Neural cell (in vitro differentiated cells): ENCODE data around the gene GNG10. TPM values are rescaled to one million over a fixed set of nuclear protein-coding genes. Genes with fewer than 3 reads are reported as not detected.

Source experiments
- H2AFZ ChIP-seq: fragments of 200-600, 300-800 bp; sonication (generic), shearing (Covaris generic); 2 replicates; pipeline ENCODE4 v1.6.0; 2014; ENCODE audit warnings: low read depth, mild to moderate bottlenecking, antibody characterized with exemption, low read length, moderate library complexity
- H3F3A ChIP-seq: fragments of 200-600 bp; shearing (Covaris generic); 2 replicates; pipeline ENCODE4 v1.6.1; 2016; ENCODE audit warnings: mild to moderate bottlenecking, moderate library complexity, mixed read lengths, antibody characterized with exemption, low read length; ENCODE audit not compliant: insufficient read depth, poor library complexity, severe bottlenecking
- H3K27ac ChIP-seq: fragments of 200-600, 300-800 bp; sonication (generic), shearing (Covaris generic); 2 replicates; pipeline ENCODE4 v1.5.1; 2014; ENCODE audit warnings: mild to moderate bottlenecking, low read length, moderate library complexity
- H3K27me3 ChIP-seq: fragments of 300-800, 200-600 bp; sonication (generic), shearing (Covaris generic); 2 replicates; pipeline ENCODE4 v1.6.0; 2014; ENCODE audit warnings: mild to moderate bottlenecking, low read depth, low read length, moderate library complexity; ENCODE audit not compliant: insufficient read depth
- H3K36me3 ChIP-seq: fragments of 300-800, 200-600 bp; sonication (generic), shearing (Covaris generic); 2 replicates; pipeline ENCODE4 v1.5.1; 2014; ENCODE audit warnings: mild to moderate bottlenecking, antibody characterized with exemption, low read length, moderate library complexity; ENCODE audit not compliant: insufficient read depth
- H3K4me2 ChIP-seq: fragments of 300-800, 200-600 bp; sonication (generic), shearing (Covaris generic); 2 replicates; pipeline ENCODE4 v1.6.0; 2014; ENCODE audit warnings: mild to moderate bottlenecking, low read length
- H3K4me3 ChIP-seq: fragments of 300-800, 200-600 bp; sonication (generic), shearing (Covaris generic); 2 replicates; pipeline ENCODE4 v1.5.1; 2014; ENCODE audit warnings: mild to moderate bottlenecking, low read length, moderate library complexity
- H3K79me2 ChIP-seq: fragments of 200-600 bp; shearing (Covaris generic); replicated peaks from 2 replicates; pipeline ENCODE4 v1.6.0; 2014; ENCODE audit warnings: mild to moderate bottlenecking, low read length, moderate library complexity; ENCODE audit not compliant: insufficient read depth
- H3K9ac ChIP-seq: fragments of 300-800, 200-600 bp; sonication (generic), shearing (Covaris generic); 2 replicates; pipeline ENCODE4 v1.6.1; 2016; ENCODE audit warnings: mild to moderate bottlenecking, low read length, mixed read lengths
- H3K9me2 ChIP-seq: fragments of 200-600 bp; shearing (Covaris generic); 2 replicates; pipeline ENCODE4 v1.6.1; 2016; ENCODE audit warnings: mild to moderate bottlenecking, low read length, mixed read lengths; ENCODE audit not compliant: insufficient read depth
- H3K9me3 ChIP-seq: fragments of 200-600, 300-800 bp; sonication (generic), shearing (Covaris generic); 2 replicates; pipeline ENCODE4 v1.6.1; 2016; ENCODE audit warnings: mild to moderate bottlenecking, mixed run types, low read length, moderate library complexity, mixed read lengths
- H4K20me1 ChIP-seq: fragments of 200-600 bp; shearing (Covaris generic); 2 replicates; pipeline ENCODE4 v1.6.1; 2016; ENCODE audit warnings: mild to moderate bottlenecking, mixed run types; ENCODE audit not compliant: insufficient read depth
- EP300 ChIP-seq: fragments of 450-650 bp; conservative IDR thresholded peaks from 2 replicates; pipeline ENCODE4 v1.6.1; 2014; ENCODE audit warnings: antibody characterized with exemption, mild to moderate bottlenecking, moderate library complexity; ENCODE audit not compliant: poor library complexity, severe bottlenecking
- EZH2 ChIP-seq: fragments of 200-600, 300-800 bp; shearing (Covaris generic), sonication (generic); IDR thresholded peaks from 2 replicates; pipeline ENCODE4 v1.6.1; 2014; ENCODE audit warnings: antibody characterized with exemption, low read length, borderline replicate concordance, mild to moderate bottlenecking; ENCODE audit not compliant: insufficient read depth, poor library complexity, severe bottlenecking
- MXI1 ChIP-seq: fragments of 450-650 bp; conservative IDR thresholded peaks from 2 replicates; pipeline ENCODE4 v1.6.1; 2014; ENCODE audit warnings: antibody characterized with exemption, mild to moderate bottlenecking; ENCODE audit not compliant: poor library complexity, severe bottlenecking
- POLR2AphosphoS5 ChIP-seq: IDR thresholded peaks from 2 replicates; pipeline ENCODE4 v1.6.1; 2012
- RAD21 ChIP-seq: fragments of 450-650 bp; conservative IDR thresholded peaks from 2 replicates; pipeline ENCODE4 v1.6.1; 2014; ENCODE audit warnings: antibody characterized with exemption, mild to moderate bottlenecking, moderate library complexity
- SMC3 ChIP-seq: fragments of 450-650 bp; conservative IDR thresholded peaks from 2 replicates; pipeline ENCODE4 v1.6.1; 2014; ENCODE audit warnings: antibody characterized with exemption, mild to moderate bottlenecking, moderate library complexity; ENCODE audit not compliant: poor library complexity
- TAF1 ChIP-seq: IDR thresholded peaks from 2 replicates; pipeline ENCODE4 v1.6.1; 2012; ENCODE audit warnings: low read depth
- polyA plus RNA-seq: library from polyadenylated mRNA; depleted of rRNA; stranded (reverse); fragments of >200 nt; gene quantifications from 2 replicates; pipeline ENCODE4 v1.2.3, GENCODE V29; 2014
- TF ChIP-seq, protein P1 (sequence below): IDR thresholded peaks from 2 replicates; pipeline ENCODE4 v1.6.1; 2012; ENCODE audit warnings: borderline replicate concordance
- TF ChIP-seq, protein P2 (sequence below): fragments of 450-650 bp; IDR thresholded peaks from 2 replicates; pipeline ENCODE4 v1.5.1; 2014; ENCODE audit warnings: antibody characterized with exemption, mild to moderate bottlenecking, moderate library complexity; ENCODE audit not compliant: poor library complexity, severe bottlenecking

The GNG10 gene
- polyA plus RNA-seq, 1 donor from 2014 or later: 69.6 TPM

DNA sequence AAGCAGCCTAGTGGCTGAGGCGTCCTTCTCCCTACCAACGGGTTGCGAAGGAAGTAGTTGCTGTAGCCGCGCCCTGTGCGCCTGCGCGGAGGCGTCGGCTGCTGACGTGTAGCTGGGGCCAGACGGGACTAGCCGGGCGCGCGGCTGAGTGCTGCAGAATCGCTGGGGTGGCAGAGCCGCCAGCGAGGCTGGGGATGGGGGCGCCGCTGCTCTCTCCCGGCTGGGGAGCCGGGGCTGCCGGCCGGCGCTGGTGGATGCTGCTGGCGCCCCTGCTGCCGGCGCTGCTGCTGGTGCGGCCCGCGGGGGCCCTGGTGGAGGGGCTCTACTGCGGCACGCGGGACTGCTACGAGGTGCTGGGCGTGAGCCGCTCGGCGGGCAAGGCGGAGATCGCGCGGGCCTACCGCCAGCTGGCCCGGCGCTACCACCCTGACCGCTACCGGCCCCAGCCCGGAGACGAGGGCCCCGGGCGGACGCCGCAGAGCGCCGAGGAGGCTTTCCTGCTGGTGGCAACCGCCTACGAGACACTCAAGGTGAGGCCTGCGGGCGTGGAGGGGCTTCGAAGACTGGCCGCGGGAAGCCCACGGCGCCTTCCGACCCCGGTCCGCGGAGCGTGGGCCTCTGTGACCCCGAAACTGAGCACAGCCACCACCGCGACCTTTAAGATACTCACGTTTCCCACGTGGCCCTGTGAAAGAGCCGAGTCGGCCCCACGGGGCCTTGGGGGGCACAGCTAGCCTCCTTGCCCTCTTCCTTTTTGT is 30.0 kb upstream of the GNG10 start, which contains the start of gene DNAJC25:
Gene DNAJC25 (plus strand): TSS at position 121 of the 758 bp plus-strand sequence. CDS start 74 bp downstream, at position 195.
- H2AFZ ChIP-seq: peak within 1 kb of the TSS; percentile 59
- H3K9ac ChIP-seq: peak within 1 kb of the TSS; percentile 83
- H3K4me2 ChIP-seq: peak within 1 kb of the TSS; percentile 81
- peak within 1 kb of the TSS; percentile 95 for H3K4me3 ChIP-seq
- no peaks in the 10 kb centered on the region for H3K9me2 ChIP-seq
- no peaks in the 10 kb centered on the region for H3K9me3 ChIP-seq
- H3K27ac ChIP-seq: peak within 1 kb of the TSS; percentile 71
- no peaks in the 10 kb centered on the region for H4K20me1 ChIP-seq
- no peaks in the 10 kb centered on the region for H3F3A ChIP-seq
- H3K27me3 ChIP-seq: no peaks in the 10 kb centered on the region
- H3K36me3 ChIP-seq: no peaks in the 10 kb centered on the region
- TF ChIP-seq EP300 (peak; percentile 72), MXI1 (peak; percentile 92), SMC3 (peak; percentile 32), EZH2 (no peak), RAD21 (peak; percentile 50), TAF1 (peak; percentile 93), POLR2AphosphoS5 (peak; percentile 95)
- TF ChIP-seq, protein P1, sequence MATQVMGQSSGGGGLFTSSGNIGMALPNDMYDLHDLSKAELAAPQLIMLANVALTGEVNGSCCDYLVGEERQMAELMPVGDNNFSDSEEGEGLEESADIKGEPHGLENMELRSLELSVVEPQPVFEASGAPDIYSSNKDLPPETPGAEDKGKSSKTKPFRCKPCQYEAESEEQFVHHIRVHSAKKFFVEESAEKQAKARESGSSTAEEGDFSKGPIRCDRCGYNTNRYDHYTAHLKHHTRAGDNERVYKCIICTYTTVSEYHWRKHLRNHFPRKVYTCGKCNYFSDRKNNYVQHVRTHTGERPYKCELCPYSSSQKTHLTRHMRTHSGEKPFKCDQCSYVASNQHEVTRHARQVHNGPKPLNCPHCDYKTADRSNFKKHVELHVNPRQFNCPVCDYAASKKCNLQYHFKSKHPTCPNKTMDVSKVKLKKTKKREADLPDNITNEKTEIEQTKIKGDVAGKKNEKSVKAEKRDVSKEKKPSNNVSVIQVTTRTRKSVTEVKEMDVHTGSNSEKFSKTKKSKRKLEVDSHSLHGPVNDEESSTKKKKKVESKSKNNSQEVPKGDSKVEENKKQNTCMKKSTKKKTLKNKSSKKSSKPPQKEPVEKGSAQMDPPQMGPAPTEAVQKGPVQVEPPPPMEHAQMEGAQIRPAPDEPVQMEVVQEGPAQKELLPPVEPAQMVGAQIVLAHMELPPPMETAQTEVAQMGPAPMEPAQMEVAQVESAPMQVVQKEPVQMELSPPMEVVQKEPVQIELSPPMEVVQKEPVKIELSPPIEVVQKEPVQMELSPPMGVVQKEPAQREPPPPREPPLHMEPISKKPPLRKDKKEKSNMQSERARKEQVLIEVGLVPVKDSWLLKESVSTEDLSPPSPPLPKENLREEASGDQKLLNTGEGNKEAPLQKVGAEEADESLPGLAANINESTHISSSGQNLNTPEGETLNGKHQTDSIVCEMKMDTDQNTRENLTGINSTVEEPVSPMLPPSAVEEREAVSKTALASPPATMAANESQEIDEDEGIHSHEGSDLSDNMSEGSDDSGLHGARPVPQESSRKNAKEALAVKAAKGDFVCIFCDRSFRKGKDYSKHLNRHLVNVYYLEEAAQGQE: peak; percentile 90
- TF ChIP-seq, protein P2, sequence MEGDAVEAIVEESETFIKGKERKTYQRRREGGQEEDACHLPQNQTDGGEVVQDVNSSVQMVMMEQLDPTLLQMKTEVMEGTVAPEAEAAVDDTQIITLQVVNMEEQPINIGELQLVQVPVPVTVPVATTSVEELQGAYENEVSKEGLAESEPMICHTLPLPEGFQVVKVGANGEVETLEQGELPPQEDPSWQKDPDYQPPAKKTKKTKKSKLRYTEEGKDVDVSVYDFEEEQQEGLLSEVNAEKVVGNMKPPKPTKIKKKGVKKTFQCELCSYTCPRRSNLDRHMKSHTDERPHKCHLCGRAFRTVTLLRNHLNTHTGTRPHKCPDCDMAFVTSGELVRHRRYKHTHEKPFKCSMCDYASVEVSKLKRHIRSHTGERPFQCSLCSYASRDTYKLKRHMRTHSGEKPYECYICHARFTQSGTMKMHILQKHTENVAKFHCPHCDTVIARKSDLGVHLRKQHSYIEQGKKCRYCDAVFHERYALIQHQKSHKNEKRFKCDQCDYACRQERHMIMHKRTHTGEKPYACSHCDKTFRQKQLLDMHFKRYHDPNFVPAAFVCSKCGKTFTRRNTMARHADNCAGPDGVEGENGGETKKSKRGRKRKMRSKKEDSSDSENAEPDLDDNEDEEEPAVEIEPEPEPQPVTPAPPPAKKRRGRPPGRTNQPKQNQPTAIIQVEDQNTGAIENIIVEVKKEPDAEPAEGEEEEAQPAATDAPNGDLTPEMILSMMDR: peak; percentile 30
- H3K79me2 ChIP-seq: peaks cover 35% of the 10 kb centered on the region

DNA sequence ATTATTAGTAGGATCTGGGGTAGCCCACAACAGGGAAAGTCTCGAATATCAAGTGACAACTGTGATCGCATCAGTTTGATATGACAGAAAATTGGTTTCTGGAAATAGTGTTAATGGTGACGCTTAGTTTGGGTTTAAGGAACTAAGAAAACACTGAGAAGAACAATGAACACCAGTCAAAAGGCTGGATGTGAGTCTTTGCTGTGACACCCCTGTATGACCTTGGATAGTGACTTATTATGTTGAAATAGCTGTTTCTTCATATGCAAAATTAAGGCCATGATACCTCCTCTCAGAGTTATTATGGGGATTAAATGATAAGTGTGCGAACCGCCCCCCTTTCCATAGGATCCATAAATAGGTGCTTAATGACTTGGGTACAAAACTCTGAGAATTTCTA is 29.3 kb upstream of the GNG10 start:
- Histone ChIP-seq H3K79me2 (peaks cover 42% of the 10 kb centered on the region), H3K36me3 (no peaks in the 10 kb centered on the region), H3K4me3 (peak overlapping the region; percentile 95), H4K20me1 (no peaks in the 10 kb centered on the region), H3K9me2 (no peaks in the 10 kb centered on the region), H3F3A (no peaks in the 10 kb centered on the region), H3K9me3 (no peaks in the 10 kb centered on the region), H3K9ac (peak overlapping the region; percentile 83), H2AFZ (no peak overlapping the region), H3K27ac (peak overlapping the region; percentile 71), H3K4me2 (peak overlapping the region; percentile 64), H3K27me3 (no peaks in the 10 kb centered on the region)
- TF ChIP-seq POLR2AphosphoS5 (no peak), MXI1 (no peak), RAD21 (no peak), SMC3 (no peak), TAF1 (no peak), EP300 (no peak), EZH2 (no peak)
- TF ChIP-seq, protein P1: no peak
- TF ChIP-seq, protein P2: no peak
